Brain microvascular endothelial cell (primary cell): ENCODE measurements around the gene CAB39L.

Source experiments
- DNase-seq: peaks from one replicate; pipeline ENCODE4 v3.0.0-alpha.2; 2020
- H3K27ac ChIP-seq: fragments of 250-450 bp; sonication (Bioruptor Pico); 2 replicates; pipeline ENCODE4 v1.5.1; 2020; ENCODE audit warnings: mild to moderate bottlenecking, moderate library complexity
- H3K27me3 ChIP-seq: fragments of 250-450 bp; sonication (Bioruptor Pico); replicated peaks from 2 replicates; pipeline ENCODE4 v1.5.1; 2020; ENCODE audit warnings: mild to moderate bottlenecking
- H3K36me3 ChIP-seq: fragments of 250-450 bp; sonication (Bioruptor Pico); replicated peaks from 2 replicates; pipeline ENCODE4 v1.5.1; 2020; ENCODE audit warnings: mild to moderate bottlenecking
- H3K4me3 ChIP-seq: 2 replicates; pipeline ENCODE4 v1.5.1; 2011; ENCODE audit warnings: low read depth, mild to moderate bottlenecking, control low read depth, low read length, moderate library complexity
- in situ Hi-C: cut with HindIII; loops from 2 replicates; pipeline ENCODE4 v1.10.0; 2017; ENCODE audit warnings: low sequenced_read_pairs, low pct_ligation_motif_present
- TF ChIP-seq, protein P1 (sequence below): IDR thresholded peaks from 2 replicates; pipeline ENCODE4 v1.5.1; 2011; ENCODE audit warnings: low read depth, mild to moderate bottlenecking, moderate library complexity, low read length, control low read depth, inconsistent platforms; ENCODE audit errors: missing control alignments

Gene CAB39L

DNA sequence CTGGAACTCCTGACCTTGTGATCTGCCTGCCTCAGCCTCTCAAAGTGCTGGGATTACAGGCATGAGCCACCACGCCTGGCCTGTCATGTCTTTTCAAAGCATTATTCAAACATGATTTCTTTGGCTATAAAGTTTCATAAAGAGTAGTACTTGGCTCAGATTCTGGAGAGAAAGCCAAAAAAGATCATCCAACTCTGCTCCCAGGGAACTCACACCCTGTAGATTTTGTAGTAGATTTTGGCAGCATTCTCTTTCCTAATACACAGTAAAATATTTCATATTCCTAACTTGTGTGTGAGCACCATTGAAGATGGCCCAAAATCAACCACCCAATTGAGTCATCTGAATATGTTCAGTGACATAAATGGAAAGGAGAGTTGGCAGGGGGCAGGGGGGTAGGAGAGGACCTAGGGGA lies 48.4 kb downstream of the CAB39L start:
- H3K4me3 ChIP-seq: no peak overlapping the region
- no peak overlapping the region for H3K27ac ChIP-seq
- in situ Hi-C loops: no loop called here
- DNase-seq: no peak
- TF ChIP-seq, protein P1, sequence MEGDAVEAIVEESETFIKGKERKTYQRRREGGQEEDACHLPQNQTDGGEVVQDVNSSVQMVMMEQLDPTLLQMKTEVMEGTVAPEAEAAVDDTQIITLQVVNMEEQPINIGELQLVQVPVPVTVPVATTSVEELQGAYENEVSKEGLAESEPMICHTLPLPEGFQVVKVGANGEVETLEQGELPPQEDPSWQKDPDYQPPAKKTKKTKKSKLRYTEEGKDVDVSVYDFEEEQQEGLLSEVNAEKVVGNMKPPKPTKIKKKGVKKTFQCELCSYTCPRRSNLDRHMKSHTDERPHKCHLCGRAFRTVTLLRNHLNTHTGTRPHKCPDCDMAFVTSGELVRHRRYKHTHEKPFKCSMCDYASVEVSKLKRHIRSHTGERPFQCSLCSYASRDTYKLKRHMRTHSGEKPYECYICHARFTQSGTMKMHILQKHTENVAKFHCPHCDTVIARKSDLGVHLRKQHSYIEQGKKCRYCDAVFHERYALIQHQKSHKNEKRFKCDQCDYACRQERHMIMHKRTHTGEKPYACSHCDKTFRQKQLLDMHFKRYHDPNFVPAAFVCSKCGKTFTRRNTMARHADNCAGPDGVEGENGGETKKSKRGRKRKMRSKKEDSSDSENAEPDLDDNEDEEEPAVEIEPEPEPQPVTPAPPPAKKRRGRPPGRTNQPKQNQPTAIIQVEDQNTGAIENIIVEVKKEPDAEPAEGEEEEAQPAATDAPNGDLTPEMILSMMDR: no peak
- H3K36me3 ChIP-seq: no peaks in the 10 kb centered on the region
- H3K27me3 ChIP-seq: no peaks in the 10 kb centered on the region

DNA sequence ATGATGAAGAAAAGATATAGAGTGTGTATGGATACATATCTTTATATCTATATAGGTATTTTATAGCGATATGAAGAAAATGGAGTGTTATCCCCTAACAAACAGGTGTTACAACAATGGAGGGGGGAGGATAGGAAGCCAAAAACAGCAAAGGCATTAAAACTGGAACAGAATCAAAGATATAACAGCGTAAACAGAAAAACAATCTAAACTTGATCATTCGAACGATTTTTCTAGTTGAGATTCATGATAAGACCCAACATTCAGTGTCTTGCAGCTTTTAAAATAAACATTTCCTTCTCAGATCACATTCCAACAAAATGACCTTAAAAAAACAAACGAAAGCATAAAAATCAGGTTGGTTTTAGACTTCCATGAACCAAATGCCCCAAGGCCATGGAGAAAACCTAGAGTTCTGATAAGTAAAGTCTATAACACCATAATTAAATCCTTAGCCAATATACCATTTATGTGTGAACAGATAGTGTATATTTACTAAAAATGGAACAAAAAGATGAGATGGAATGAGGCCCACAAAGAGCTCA lies 55.7 kb downstream of the CAB39L start:
- H3K36me3 ChIP-seq: no peaks in the 10 kb centered on the region
- in situ Hi-C loops: no loop called here

DNA sequence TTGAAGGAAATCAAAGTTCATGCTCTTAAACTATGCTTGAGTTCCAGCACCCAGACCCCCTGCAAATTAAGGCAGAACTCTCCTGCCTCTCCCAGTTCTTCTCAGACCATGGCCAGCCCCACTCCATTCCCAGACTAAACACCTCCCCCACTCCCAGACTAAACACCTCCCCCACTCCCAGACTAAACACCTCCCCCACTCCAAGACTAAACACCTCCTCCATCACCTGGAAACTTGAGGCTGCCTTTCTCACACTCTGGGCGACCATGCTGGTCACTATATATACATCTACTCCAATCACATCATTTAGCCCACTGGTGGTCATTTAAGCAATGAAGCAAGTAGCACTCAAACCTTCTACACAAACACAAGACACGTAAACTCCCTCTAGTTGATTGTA lies 57.2 kb downstream of the CAB39L start:
- in situ Hi-C loops: no loop called here
- TF ChIP-seq, protein P1: no peak
- Histone ChIP-seq H3K27me3 (no peaks in the 10 kb centered on the region), H3K27ac (no peak overlapping the region), H3K36me3 (no peaks in the 10 kb centered on the region), H3K4me3 (no peak overlapping the region)
- DNase-seq: no peak

More for the DNA sequence above, 55.7 kb downstream of the CAB39L start:
- Histone ChIP-seq H3K4me3 (no peak overlapping the region), H3K27ac (no peak overlapping the region), H3K27me3 (no peaks in the 10 kb centered on the region)
- TF ChIP-seq, protein P1: no peak
- no peak for DNase-seq

DNA sequence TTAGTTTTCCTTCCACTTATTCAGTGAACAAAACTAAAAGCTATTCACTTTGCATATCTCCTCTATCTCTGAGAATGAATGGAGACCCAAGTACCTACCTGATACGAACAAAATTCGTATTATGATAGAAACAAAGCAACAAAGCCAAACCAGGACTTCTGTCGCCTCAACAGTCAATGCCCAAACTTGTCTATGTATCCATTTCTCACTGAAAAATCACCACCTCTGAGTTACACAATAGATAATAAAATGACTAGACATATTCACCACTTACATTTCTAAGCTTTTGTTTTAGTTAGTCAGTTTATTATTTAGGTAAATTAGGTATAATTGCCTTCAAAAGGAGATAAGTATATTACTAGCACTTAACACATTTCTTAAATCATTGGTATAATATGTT lies 67.7 kb downstream of the CAB39L start:
- Histone ChIP-seq H3K27me3 (no peaks in the 10 kb centered on the region), H3K36me3 (no peaks in the 10 kb centered on the region), H3K4me3 (no peak overlapping the region), H3K27ac (no peak overlapping the region)
- DNase-seq: no peak
- in situ Hi-C loops: no loop called here
- TF ChIP-seq, protein P1: no peak

DNA sequence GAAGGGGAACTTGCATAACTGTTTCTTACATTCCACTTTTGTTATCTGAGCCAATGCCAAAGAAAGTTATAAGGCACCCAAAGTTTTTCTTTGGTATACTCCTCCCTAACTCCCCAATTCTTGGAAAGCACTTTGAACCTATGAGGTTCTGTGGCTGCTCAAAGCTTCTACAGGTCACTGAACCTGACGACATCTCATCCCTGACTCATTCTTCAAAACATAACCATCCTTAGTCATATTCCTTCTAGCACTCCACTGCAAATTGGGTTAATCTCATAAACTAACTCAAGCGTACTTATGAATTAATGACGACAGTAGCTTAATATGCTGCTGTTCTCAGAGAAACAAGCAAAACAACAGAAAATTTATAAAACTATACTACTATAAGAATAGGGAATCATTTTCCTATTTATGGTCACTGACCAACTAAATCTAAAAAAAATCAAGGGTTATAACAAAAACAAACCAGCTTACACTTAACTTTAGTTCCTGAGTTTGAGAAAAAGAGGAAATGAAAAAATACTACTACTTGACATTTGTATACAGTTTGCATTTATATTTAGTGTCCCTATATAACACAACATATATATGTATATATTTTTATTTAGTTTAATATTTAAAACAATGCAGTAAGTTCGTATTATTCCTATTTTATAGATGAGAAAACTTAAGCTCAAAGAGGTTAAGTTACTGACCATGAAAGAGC lies 69.1 kb downstream of the CAB39L start:
- Histone ChIP-seq H3K36me3 (no peaks in the 10 kb centered on the region), H3K4me3 (no peak overlapping the region), H3K27ac (no peak overlapping the region), H3K27me3 (no peaks in the 10 kb centered on the region)
- TF ChIP-seq, protein P1: no peak
- in situ Hi-C loops: no loop called here
- DNase-seq: peak; percentile 78
